HUES6 (cell line): ENCODE measurements around the gene RBPJ.

ENCODE experiments used
- H3K27ac ChIP-seq: 2 replicates; pipeline ENCODE4 v1.7.0; 2013; ENCODE audit warnings: low read depth, mild to moderate bottlenecking, low read length, inconsistent platforms
- H3K27me3 ChIP-seq: 2 replicates; pipeline ENCODE4 v1.6.1; 2013; ENCODE audit warnings: low read length; ENCODE audit not compliant: control insufficient read depth, insufficient read depth
- H3K36me3 ChIP-seq: 2 replicates; pipeline ENCODE4 v1.6.1; 2013; ENCODE audit warnings: low read length; ENCODE audit not compliant: control insufficient read depth, insufficient read depth
- H3K4me1 ChIP-seq: 2 replicates; pipeline ENCODE4 v1.6.1; 2013; ENCODE audit warnings: low read length; ENCODE audit not compliant: control insufficient read depth, insufficient read depth
- H3K4me3 ChIP-seq: 2 replicates; pipeline ENCODE4 v1.5.1; 2013; ENCODE audit warnings: low read depth, low read length
- H3K9ac ChIP-seq: one replicate; pipeline ENCODE4 v1.6.1; 2013; ENCODE audit warnings: mild to moderate bottlenecking, low read length
- H3K9me3 ChIP-seq: 2 replicates; pipeline ENCODE4 v1.6.1; 2013; ENCODE audit warnings: low read depth, low read length; ENCODE audit not compliant: control insufficient read depth, insufficient read depth

The RBPJ gene

DNA sequence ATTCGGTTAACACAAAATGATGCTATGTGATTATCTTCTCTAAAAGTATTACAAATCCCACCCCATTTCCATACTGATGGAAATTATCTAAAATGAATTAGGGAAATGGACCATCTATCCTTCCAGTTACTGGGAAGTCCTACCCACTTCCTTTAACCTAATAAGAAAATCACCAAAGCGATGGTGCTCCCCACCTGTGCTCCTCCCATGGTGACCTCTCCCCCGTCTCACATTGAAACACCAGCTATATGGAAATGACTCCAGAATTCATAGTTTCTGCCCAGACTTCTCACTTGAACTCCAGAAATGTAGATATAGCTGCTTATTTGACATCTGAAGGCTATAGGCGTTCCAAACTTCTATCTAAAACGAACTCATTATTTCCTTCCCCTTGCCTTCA lies 121.0 kb downstream of the RBPJ start:
- H3K27me3 ChIP-seq, result no peaks in the 10 kb centered on the region
- H3K27ac ChIP-seq, result no peak overlapping the region
- H3K4me1 ChIP-seq, result no peaks in the 10 kb centered on the region
- no peak overlapping the region for H3K9ac ChIP-seq
- H3K36me3 ChIP-seq, result peaks cover 29% of the 10 kb centered on the region
- H3K4me3 ChIP-seq, result no peak overlapping the region
- H3K9me3 ChIP-seq, result peaks cover under 1% of the 10 kb centered on the region; the same call in 1 of the 2 replicates

DNA sequence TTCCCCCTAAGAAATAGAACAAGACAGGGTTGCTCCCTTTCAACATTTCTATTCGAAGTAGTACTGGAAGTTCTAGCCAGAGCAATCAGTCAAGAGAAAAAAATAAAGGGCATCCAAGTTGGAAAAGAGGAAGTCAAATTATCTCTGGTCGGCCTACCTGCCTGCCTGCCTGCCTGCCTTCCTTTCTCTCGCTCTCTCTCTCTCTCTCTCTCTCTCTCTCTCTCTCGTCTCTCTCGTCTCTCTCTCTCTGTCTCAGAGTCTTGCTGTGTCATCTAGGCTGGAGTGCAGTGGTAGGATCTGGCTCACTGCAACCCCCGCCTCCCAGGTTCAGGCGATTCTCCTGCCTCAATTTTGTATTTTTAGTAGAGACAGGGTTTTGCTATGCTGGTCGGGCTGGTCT lies 126.6 kb downstream of the RBPJ start:
- H3K9ac ChIP-seq, result no peak overlapping the region
- H3K9me3 ChIP-seq, result peaks cover 4% of the 10 kb centered on the region; the same call in 1 of the 2 replicates
- no peaks in the 10 kb centered on the region for H3K27me3 ChIP-seq
- H3K36me3 ChIP-seq, result 0 out of 2 replicates have a peak, but pooled peaks cover 5% of the 10 kb centered on the region
- no peak overlapping the region for H3K27ac ChIP-seq
- H3K4me1 ChIP-seq, result peaks cover 1% of the 10 kb centered on the region; the same call in 1 of the 2 replicates
- no peak overlapping the region for H3K4me3 ChIP-seq

DNA sequence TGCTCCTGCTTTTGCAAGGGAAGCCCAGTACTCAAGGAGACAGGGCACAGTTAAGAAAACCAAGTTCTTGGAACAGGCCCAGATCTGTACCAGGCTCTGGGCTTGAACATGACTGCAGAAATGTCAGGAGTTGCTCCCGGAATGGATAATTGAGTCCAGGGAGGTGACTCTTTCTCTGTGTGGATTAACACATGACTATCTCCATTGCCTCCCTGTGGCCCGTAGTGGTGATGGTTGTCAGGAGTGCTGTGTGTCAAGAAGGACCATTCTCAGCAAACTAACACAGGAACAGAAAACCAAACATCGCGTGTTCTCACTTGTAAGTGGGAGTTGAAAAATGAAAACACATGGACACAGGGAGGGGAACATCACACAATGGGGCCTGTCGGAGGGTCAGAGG lies 129.6 kb downstream of the RBPJ start:
- peaks cover 10% of the 10 kb centered on the region for H3K9me3 ChIP-seq
- H3K4me3 ChIP-seq, result no peak overlapping the region
- no peaks in the 10 kb centered on the region for H3K36me3 ChIP-seq
- H3K9ac ChIP-seq, result no peak overlapping the region
- H3K27ac ChIP-seq, result no peak overlapping the region
- H3K27me3 ChIP-seq, result no peaks in the 10 kb centered on the region
- peaks cover 7% of the 10 kb centered on the region; the same call in 1 of the 2 replicates for H3K4me1 ChIP-seq

DNA sequence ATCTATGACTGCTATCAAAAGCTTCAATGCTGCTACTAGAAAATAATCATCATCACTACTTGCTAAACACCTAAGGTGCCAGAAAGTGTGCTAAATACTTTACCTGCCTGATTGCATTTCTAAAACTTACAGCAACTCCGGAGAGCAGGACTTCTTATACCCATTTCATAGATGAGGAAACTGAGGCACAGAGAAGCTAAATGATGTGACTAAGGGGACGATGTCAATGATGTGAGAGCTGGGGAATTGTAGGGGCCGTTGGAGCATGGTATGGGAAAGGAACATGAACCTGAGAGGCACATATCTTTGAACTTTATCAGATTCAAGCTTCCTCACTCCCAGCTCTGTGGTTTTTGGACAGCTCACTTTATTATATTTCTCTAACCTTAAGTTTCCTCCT lies 130.8 kb downstream of the RBPJ start:
- Histone ChIP-seq H3K4me3 (no peak overlapping the region), H3K4me1 (peaks cover 7% of the 10 kb centered on the region; the same call in 1 of the 2 replicates), H3K9ac (no peak overlapping the region), H3K27ac (no peak overlapping the region), H3K9me3 (peaks cover 10% of the 10 kb centered on the region), H3K27me3 (no peaks in the 10 kb centered on the region), H3K36me3 (no peaks in the 10 kb centered on the region)

DNA sequence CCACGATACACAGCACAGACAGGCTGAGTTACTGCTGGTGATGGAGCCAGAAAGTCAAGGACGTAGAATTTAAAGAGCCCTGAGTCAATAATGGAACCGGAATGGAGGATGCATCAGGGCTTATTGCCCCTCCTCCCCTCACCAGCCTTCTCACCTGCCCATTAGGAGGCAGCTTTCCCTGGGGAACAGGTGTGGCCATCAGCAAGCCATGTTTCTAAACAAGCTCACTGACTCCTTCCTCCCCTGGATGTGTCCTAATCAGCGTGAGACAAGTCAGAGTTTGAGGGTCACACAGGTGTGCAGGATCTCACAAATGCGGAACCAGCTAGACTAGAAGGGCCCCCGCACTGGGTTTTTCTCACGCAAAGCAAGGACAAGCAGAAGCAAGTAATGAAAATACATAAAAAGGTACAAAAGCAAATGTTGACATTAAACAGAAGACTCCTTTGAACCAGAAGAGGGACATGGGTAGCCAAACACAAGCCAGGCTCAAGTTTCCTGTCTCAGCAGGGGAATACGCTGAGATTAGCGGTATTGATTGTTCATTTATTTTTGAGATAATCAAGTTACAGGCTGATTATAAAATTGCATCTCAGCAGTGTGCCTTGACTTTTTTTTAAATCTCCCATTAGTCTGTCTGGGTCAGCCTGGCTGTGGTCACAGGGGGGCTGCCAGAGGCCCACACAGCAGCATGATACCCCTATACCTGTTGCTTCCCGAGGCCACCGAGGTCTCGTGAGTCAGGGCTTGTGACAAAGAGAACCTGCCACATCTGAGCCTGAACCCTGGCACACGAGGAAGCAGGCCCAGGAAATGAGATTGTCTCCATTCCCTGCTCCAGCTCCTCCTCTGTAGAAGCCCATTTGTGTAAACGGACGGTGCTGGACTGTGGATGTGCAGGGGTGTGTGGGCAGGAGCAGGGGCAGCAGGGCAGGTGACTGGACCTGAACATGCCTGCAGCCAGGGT lies 132.0 kb downstream of the RBPJ start:
- Histone ChIP-seq H3K36me3 (no peaks in the 10 kb centered on the region), H3K27ac (no peak overlapping the region), H3K9ac (no peak overlapping the region), H3K9me3 (peaks cover 5% of the 10 kb centered on the region; the same call in 1 of the 2 replicates), H3K4me1 (peaks cover 7% of the 10 kb centered on the region; the same call in 1 of the 2 replicates), H3K27me3 (no peaks in the 10 kb centered on the region), H3K4me3 (no peak overlapping the region)

DNA sequence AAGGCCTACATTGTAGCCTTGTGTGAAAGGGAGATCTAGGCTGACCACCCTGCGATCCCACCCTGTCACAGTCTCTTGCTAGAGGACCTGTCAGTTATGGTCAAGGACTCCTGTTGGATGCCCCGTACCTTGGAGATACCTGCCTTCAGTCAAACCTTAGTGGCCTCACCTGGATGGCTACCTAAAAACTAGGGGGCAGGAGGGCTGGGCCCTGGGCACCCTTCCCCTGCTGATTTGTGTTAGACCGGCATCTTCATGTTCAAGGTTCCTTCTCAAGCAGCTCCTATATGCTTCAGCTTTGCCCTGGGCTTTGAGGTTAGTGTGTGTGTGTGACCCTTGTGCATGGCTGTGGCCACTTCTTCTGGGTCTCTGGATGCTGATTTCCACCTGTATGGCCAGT lies 134.1 kb downstream of the RBPJ start:
- Histone ChIP-seq H3K9me3 (peaks cover 5% of the 10 kb centered on the region; the same call in 1 of the 2 replicates), H3K9ac (no peak overlapping the region), H3K27ac (no peak overlapping the region), H3K4me1 (peaks cover 7% of the 10 kb centered on the region; the same call in 1 of the 2 replicates), H3K36me3 (no peaks in the 10 kb centered on the region), H3K4me3 (no peak overlapping the region), H3K27me3 (no peaks in the 10 kb centered on the region)

DNA sequence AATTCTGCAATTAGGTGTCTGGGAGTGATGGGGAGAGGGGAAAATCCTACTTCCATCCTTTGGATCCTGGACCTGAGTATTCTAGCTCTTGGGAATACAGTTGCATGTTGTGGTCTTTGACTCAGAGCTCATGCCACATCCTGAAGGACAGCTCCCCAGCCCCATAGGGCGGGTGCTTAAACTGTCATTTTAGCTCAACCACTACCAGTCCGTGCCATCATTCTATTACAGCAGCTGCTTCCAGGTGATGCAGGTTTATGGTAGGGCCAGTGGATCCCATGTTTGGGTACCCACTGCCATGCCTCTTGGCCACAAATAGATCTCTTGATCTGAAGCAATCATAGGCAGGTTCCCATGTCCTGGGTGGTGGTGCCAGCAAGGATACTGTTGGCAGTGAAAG lies 134.8 kb downstream of the RBPJ start:
- H3K27ac ChIP-seq, result no peak overlapping the region
- peaks cover 5% of the 10 kb centered on the region; the same call in 1 of the 2 replicates for H3K9me3 ChIP-seq
- no peaks in the 10 kb centered on the region for H3K36me3 ChIP-seq
- no peak overlapping the region for H3K9ac ChIP-seq
- H3K4me1 ChIP-seq, result peaks cover 7% of the 10 kb centered on the region; the same call in 1 of the 2 replicates
- no peaks in the 10 kb centered on the region for H3K27me3 ChIP-seq
- no peak overlapping the region for H3K4me3 ChIP-seq

DNA sequence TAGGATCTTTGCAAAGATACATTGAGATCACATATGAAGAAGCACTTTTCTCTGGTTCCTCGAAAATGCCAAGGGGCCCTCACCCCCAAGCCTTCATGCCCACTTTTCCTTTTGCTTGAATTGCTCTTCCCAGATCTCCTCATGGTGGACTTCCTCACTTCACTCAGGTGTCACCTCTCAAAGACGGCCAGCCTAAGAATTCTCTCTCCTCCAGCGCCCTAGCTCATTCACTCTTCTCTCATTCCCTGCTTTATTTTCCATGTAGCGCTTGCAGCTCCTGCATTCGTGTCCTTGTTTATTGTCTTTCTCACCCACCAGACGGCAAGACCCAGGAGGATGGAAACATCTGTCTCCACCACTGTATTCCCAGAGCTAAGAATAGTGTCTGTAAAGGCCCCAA lies 136.6 kb downstream of the RBPJ start:
- no peak overlapping the region for H3K4me3 ChIP-seq
- no peak overlapping the region for H3K9ac ChIP-seq
- no peak overlapping the region for H3K27ac ChIP-seq

DNA sequence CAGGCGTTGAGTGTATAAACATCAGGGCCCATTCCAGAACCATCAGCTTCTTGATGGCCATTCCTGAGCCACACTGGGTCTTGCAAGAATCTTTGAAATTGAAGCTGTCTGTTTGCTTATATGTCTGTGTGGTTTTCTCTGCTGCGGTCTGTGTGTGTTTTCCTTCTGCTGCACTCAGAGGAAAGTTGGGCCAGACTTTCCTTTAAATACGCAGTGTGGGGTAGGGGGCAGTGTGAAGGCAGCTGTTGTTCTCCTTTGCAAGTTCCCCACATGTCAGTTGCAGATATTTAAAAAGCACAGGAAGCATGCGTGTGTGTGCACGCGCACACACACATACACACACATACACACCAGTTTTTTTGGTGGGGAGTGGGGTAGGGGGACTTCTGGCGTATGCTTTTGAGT lies 137.3 kb downstream of the RBPJ start:
- H3K9me3 ChIP-seq, result peaks cover 8% of the 10 kb centered on the region
- H3K4me3 ChIP-seq, result no peak overlapping the region
- H3K4me1 ChIP-seq, result no peaks in the 10 kb centered on the region
- H3K27me3 ChIP-seq, result no peaks in the 10 kb centered on the region
- H3K27ac ChIP-seq, result no peak overlapping the region
- H3K9ac ChIP-seq, result no peak overlapping the region
- H3K36me3 ChIP-seq, result no peaks in the 10 kb centered on the region

More for the DNA sequence above, 136.6 kb downstream of the RBPJ start:
- H3K4me1 ChIP-seq, result peaks cover 5% of the 10 kb centered on the region; the same call in 1 of the 2 replicates
- no peaks in the 10 kb centered on the region for H3K36me3 ChIP-seq
- H3K9me3 ChIP-seq, result peaks cover 5% of the 10 kb centered on the region; the same call in 1 of the 2 replicates
- no peaks in the 10 kb centered on the region for H3K27me3 ChIP-seq

DNA sequence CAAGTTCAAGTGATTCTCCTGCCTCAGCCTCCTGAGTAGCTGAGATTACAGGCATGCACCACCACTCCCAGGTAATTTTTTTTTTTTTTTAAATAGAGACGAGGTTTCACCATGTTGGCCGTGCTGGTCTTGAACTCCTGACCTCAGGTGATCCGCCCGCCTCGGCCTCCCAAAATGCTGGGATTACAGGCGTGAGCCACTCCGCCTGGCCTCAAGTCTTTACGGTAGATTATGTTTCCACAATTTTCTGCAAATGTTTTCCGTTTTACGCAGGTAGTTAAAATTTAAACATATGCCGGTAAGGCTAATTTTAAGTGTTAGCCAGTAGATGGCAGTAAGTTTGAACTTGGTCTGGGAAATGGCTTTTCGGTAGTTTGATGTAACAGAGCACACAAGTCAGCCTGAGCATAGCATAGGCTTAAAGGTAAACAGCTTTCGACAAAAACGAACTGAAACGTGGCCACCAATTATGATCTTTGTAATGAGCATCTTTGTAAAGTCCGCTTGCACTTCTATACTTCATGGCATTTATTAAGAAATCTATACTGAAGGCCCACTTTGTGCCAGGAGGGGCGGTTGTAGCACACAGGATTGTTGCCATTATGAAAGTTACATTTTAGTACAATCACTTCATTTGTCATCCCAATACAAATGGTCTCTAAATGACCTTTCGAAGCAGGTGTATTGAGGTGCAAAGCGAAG lies 138.4 kb downstream of the RBPJ start:
- Histone ChIP-seq H3K27ac (no peak overlapping the region), H3K9ac (no peak overlapping the region), H3K4me3 (no peak overlapping the region)

More for the DNA sequence above, 138.4 kb downstream of the RBPJ start:
- Histone ChIP-seq H3K36me3 (no peaks in the 10 kb centered on the region), H3K27me3 (no peaks in the 10 kb centered on the region), H3K9me3 (peaks cover 13% of the 10 kb centered on the region), H3K4me1 (no peaks in the 10 kb centered on the region)
